ENCODE measurements around the gene GALNT7.
A peak's percentile ranks its signal among the peaks of the same experiment; 100 is the strongest.

GALNT7 gene

DNA sequence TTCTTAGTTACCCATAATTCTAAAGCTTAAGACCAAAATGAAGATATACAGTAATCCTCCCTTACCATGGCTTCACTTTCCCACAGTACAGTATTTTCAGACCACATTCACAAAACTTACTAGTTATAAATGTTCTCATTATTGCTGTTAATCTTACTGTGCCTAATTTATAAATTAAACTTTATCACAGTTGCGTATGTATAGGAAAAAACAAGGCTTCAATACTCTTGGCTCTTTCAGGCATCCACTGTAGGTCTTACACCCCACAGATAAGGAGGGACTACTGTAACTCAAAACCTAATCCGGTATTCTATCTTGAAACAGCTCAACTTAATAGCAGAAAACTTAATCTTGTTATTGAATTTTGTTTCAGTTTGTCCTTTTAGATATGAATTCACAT lies 162.0 kb downstream of the GALNT7 start:
- TF ChIP-seq, protein P1, sequence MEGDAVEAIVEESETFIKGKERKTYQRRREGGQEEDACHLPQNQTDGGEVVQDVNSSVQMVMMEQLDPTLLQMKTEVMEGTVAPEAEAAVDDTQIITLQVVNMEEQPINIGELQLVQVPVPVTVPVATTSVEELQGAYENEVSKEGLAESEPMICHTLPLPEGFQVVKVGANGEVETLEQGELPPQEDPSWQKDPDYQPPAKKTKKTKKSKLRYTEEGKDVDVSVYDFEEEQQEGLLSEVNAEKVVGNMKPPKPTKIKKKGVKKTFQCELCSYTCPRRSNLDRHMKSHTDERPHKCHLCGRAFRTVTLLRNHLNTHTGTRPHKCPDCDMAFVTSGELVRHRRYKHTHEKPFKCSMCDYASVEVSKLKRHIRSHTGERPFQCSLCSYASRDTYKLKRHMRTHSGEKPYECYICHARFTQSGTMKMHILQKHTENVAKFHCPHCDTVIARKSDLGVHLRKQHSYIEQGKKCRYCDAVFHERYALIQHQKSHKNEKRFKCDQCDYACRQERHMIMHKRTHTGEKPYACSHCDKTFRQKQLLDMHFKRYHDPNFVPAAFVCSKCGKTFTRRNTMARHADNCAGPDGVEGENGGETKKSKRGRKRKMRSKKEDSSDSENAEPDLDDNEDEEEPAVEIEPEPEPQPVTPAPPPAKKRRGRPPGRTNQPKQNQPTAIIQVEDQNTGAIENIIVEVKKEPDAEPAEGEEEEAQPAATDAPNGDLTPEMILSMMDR (conservative IDR thresholded peaks at IDR 0.05) = no peak
- H3K27ac ChIP-seq = peak overlapping the region; percentile 91; the same call in 1 of the 2 replicates

- H3K27ac ChIP-seq = peak overlapping the region; percentile 91
- TF ChIP-seq, protein P1 (conservative IDR thresholded peaks at IDR 0.05) = no peak
These were observed 163.4 kb downstream of the GALNT7 start for GRCh38 chr4:173332021-173332487.

GRCh38 chr4:173332963-173333657 lies 164.5 kb downstream of the GALNT7 start:
- TF ChIP-seq, protein P1 (conservative IDR thresholded peaks at IDR 0.05) = no peak
- peak overlapping the region; percentile 91 for H3K27ac ChIP-seq

DNA sequence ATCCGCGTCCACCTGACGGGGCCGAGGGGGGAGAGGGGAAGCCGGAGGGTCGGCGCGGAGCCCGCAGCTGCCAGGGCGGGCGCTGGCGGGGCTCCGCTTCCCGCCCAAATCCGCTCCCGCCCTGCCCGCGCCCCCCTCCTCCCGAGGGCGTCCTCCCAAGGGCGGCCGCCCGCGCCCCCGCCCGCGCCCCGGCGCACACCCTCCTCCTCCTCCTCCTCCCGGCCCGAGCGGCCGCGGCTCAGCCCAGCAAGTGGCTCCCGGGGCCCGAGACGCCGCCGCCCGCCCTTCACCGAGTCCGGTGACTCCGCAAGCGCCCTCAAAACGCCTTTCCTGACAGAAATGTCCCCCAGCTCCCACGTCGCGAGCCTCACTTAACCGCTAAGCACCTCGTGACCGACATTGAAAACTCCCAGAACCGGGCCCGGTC lies 165.1 kb downstream of the GALNT7 start:
- TF ChIP-seq, protein P1 (conservative IDR thresholded peaks at IDR 0.05) = no peak
- peak overlapping the region; percentile 91 for H3K27ac ChIP-seq

GRCh38 chr4:173334085-173334890 lies 165.7 kb downstream of the GALNT7 start, which contains the start of gene HMGB2:
HMGB2 (minus strand) TSS chr4:173334358; CDS start chr4:173333649, 709 bp downstream.
- H3K27ac ChIP-seq = peak within 1 kb of the TSS; percentile 91
- TF ChIP-seq, protein P1 (conservative IDR thresholded peaks at IDR 0.05) = no peak

DNA sequence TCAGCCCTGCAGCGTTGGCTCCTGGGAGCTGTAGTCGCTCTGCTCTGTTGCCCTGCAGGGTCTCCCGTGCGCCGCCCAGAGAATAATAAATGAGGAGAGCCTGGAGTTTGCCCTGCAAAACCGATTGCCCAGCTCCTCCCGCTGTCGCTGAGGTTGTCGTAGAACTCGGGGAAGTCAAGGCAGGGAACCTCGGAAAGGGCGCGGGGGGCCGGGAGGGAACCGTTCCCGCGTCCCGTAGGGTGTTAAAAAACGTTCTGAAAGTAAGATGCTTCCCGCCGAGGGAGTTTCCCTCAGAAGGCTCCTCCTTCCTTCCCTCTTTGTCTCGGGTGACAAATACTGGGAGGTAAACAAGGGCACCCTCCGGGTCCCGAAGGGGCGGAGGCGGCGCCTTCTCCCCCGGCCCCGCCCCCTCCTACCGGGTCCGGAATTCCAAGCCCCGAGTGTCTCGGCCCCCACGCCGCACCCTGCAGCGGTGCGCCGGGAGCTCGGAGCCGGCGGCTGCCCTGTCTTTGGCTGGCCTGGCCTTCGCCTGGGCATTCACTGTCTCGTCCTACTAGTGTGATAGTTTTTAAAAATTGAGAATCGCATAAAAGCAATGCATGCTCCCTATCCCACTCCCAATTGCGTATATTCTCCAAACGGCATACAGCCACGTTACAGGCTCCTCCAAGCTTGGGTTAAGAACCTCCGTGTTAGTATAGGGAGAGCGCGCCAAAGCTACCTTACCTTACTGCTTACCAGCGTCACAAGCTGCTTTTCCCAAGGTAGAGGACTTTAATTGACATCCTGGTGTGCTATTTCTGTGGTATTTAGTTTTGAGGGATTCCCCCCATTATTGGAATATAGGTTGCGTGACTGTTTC lies 166.5 kb downstream of the GALNT7 start:
- H3K27ac ChIP-seq = peak overlapping the region; percentile 91
- TF ChIP-seq, protein P1 (conservative IDR thresholded peaks at IDR 0.05) = no peak
